ENCODE data around the gene DENND5B.

DNA sequence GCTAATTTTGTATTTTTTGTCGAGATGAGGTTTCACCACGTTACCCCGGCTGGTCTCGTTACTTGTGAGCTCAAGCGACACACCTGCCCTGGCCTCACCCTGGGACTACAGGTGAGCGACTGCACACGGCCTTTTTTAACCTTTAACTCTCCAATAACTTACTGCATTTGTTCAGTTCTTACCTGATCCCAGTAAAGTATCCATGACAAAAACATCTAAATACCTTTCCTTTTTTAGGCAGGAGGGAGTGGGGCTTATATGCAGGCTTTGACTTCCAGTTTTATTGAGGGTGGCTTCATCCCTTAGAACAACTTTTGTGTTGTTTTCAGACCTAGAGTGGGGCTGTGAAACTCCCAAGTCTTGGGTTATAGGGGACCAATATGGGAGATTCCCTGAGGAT is 68.3 kb downstream of the DENND5B start:
- TF ChIP-seq, protein P1, sequence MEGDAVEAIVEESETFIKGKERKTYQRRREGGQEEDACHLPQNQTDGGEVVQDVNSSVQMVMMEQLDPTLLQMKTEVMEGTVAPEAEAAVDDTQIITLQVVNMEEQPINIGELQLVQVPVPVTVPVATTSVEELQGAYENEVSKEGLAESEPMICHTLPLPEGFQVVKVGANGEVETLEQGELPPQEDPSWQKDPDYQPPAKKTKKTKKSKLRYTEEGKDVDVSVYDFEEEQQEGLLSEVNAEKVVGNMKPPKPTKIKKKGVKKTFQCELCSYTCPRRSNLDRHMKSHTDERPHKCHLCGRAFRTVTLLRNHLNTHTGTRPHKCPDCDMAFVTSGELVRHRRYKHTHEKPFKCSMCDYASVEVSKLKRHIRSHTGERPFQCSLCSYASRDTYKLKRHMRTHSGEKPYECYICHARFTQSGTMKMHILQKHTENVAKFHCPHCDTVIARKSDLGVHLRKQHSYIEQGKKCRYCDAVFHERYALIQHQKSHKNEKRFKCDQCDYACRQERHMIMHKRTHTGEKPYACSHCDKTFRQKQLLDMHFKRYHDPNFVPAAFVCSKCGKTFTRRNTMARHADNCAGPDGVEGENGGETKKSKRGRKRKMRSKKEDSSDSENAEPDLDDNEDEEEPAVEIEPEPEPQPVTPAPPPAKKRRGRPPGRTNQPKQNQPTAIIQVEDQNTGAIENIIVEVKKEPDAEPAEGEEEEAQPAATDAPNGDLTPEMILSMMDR (conservative IDR thresholded peaks at IDR 0.05 in 1 of 2, IDR thresholded peaks at IDR 0.05 in 1 of 2; ENCODE audit: extremely low read depth in 1 of 2, insufficient read depth in 1 of 2, low read depth in 1 of 2, low read length in 2 of 2), result no peak
- no peak for TF ChIP-seq EZH2 (IDR thresholded peaks at IDR 0.05; ENCODE audit: borderline replicate concordance, low read length)

Measured in mammary epithelial cell (primary cell).